EH (cell line): ENCODE data around the gene CFAP251.

Experiments
- DNase-seq: peaks from one replicate; pipeline ENCODE4 v3.0.0-alpha.2; 2015; ENCODE audit warnings: low read depth

The CFAP251 gene

DNA sequence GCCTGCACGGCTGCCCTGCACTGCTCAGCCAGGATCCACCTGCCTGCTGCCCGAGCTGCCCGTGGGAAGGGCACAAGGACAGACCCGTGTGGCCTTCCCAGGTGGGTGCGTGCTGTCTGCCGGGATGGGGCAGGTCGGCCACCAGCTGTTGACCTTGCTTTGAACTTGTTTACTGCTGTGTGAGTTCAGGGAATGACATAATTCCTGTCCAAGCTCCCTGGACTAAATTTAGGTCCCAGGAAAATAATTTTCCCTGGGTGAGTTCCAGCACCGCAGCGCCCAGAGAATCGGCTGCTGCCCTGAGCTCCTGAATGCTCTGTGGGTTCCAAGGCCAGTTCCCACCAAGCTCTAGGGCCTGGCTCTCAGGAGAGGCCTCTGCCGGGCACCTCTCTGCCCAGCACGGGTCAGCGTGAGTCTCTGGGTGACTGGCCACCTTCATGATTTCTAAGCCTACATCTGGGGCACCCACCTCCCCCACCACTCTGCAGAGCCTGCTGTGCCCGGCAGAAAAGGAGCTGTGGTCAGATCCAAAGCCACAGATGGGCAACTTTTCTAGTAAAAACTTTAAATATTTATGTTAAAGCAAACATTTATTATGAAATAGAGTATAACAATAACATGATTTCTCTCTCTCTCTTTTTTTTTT is 133.0 kb downstream of the CFAP251 start:
- DNase-seq, result no peak

GRCh38 chr12:122052285-122052684 is 133.9 kb downstream of the CFAP251 start:
- DNase-seq, result no peak
